Uterus (tissue), 2 donors: ENCODE results near the gene ZNF862.

ENCODE experiments used
- CTCF ChIP-seq, 4 experiments: fragments of 200-600 bp in 2 of 4; fragments of 450-650 bp in 2 of 4; sonication (generic) in 2 of 4; IDR thresholded peaks; one replicate each; pipeline ENCODE4 v1.5.1; 2016 to 2019; ENCODE audit warnings: antibody characterized with exemption in 4 of 4, mild to moderate bottlenecking in 2 of 4, moderate library complexity in 1 of 4
- POLR2A ChIP-seq, 2 donors: fragments of 450-650 bp; IDR thresholded peaks; one replicate each; pipeline ENCODE4 v1.6.1; 2016; ENCODE audit warnings: antibody characterized with exemption in 2 of 2, mild to moderate bottlenecking in 1 of 2, moderate library complexity in 1 of 2

- TF ChIP-seq CTCF (IDR thresholded peaks at IDR 0.05) (no peak), POLR2A (IDR thresholded peaks at IDR 0.05) (no peak)
Observed at GRCh38 chr7:149814494-149814893, 23.7 kb upstream of the ZNF862 start.
